GM19468 (cell line): ENCODE results near the gene VDR.
A peak's percentile ranks its signal among the peaks of the same experiment; 100 is the strongest.

Experiments
- ATAC-seq: cut with Tn5 transposase; IDR thresholded peaks from one replicate; pipeline ENCODE4 v1.9.1; 2021; ENCODE audit warnings: mild to moderate bottlenecking, moderate library complexity, moderate number of reproducible peaks; ENCODE audit not compliant: unreplicated experiment; ENCODE audit errors: extremely low read depth

The VDR gene

DNA sequence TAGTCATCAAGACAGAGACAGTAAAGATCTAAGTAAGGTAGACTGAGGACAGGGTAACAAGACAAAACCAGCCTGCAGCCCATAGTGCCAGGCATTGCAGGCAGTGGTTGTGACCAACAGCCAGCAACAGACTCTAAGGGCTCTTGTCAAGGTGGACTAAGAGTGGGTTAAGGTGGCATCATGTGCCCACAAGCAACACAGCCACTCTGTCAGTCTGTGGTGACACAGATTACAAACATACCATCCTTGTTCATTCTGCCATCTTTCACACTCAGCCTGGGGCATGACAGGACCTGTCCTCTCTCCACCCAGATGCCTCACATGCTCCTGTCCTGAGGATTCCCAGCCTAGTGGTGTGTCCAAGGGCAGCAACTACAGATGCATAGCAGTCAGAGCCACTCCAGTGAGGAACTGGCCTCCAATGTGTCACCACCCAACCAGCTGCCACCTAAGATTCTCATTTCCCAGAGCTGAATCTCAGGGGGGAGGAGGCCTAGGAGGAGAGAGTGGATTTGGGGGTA is 28.3 kb downstream of the VDR start:
- no peak for ATAC-seq

DNA sequence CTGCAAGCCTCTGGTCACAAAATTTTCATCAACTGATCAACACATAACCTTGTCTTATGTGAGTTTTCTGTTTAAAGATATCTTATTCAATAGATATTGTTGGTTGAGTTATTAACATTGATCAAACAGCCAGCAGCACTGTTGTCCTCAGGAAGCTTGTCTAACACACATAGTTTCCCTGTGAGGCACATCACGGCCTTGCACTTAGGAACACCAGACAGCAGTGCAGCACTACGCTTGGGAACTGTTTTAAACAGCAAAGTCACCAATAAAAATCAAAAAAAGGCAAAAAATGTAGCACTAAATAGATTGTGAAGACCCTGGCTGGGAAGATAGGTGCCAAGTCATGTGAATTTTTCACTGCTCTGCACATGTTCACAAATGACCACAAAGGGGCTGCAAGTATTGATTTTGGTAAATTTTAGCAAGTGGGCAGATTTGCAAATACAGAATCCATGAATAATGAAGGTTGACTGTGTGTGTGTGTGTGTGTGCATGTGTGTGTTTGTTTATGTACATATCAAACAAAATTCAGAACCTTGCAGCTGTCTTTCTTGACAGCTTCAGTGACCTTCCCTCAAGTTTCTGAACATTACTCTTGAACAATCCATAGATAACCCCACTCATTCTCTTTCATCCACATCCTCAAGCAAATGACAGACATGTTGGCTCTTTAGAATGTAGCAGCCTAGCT is 28.9 kb downstream of the VDR start:
- ATAC-seq = no peak

DNA sequence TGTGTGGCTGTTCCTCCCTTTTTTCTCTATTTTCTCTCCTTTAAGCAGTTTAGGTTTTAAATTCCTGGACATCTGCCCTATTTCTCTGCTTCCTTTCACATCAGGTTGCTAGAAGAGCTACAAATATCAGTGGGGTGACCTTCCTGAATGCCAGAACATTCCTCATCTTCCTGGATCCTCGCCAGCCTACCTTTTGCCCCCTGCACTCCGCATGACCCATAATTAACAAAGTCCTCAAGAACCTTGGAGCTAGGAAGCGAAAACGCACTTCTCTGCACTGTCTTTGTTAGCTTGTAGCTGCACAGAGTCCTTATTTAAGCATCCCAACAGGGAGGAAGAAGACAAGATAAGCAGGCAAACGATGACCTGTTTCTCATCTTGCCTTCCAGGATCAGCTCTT is 30.5 kb downstream of the VDR start:
- no peak for ATAC-seq

DNA sequence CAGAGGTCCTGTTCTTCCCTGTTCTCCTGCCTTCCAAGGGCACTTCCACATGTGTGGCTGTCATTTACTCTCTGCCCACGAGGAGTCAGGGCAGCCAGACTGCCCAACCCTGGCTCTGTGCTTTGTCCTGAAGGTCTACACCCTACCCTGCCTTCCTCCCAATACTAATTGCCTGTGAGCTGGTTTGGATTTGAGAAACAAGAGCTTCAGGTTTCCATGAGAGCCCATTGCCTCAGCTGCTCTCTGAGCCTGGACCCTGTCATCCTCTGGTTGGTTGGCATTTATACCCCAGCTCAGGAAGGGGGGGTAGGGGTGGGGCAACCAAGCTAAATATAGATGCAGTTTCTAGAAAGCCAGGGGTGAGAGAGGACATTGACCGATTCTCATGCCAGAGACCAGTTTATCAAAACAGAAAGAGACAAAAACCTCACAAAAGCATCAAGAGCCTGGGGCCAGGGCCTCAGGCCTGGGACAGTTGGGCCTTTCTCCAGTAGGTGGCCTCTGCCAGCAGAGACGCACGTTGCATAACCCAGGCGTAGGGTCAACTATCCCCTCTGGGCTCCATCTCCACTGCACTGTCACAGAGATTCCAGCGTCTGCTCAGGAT is 34.5 kb downstream of the VDR start:
- peak; percentile 20 for ATAC-seq

- peak; percentile 51 for ATAC-seq
Measured at GRCh38 chr12:47868552-47869031, 36.2 kb downstream of the VDR start.

GRCh38 chr12:47868041-47868440 is 36.8 kb downstream of the VDR start:
- ATAC-seq = no peak

GRCh38 chr12:47867495-47867941 is 37.3 kb downstream of the VDR start:
- ATAC-seq = no peak

GRCh38 chr12:47864646-47865235 is 40.1 kb downstream of the VDR start:
- ATAC-seq = no peak

DNA sequence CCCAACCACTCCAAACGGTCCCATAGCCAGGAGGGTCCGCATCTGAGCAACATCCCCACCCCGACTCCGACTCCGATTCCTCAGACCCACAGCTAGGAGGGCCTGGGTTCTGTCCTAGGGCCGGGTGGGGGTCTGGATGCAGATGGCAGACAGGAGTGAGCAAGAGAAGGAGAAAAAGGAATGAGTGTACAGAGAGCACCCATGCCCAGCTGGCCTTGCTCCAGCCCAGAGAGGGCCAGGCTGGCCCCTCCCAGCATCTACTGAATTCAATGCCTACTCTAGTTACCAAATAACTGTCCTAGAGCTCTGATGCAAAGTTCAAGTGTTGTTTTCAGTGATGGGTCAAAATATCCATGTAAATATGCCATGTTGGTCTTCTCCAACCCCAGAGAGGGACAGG is 40.8 kb downstream of the VDR start:
- no peak for ATAC-seq

DNA sequence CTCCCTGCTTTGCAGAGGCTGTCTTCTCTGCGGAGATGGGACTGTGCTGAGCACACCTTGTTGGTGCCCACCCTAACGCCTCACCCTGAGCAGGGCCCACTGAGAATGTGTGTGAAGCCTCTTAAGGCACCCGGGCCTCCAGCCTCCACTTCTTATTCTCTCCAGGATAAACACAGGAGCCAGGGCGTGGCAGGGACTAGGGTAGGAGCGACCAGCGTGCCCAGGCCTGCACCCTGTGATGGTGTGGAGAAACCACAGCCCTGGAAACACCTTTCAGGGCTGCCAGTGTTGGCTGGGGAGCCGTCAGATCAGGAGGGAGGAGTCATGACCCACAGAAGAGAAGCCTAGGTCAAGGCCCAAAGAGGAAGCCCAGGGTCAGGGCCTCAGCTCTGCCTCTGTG is 41.3 kb downstream of the VDR start:
- ATAC-seq = no peak

DNA sequence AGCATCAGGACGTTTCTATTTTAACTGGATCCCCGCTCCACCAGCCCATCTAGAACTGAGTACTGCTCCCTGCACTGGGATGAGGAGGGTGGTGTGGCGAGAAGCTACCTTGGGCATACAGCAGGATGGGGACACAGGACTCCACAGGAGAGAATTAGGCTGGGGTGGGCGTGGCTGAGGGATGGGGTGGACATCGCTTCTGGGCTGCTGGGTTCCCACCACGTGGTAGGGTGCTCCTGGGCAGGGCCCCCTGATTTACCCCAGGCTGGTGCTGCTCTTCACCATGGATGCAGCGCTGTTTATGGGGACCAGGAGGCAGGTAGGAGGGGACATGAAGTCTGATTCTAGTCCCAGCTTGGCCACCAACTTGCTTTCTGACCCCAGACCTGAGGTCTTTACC is 41.9 kb downstream of the VDR start:
- ATAC-seq = no peak

- no peak for ATAC-seq
Measured at GRCh38 chr12:47862167-47862750, 42.5 kb downstream of the VDR start.

DNA sequence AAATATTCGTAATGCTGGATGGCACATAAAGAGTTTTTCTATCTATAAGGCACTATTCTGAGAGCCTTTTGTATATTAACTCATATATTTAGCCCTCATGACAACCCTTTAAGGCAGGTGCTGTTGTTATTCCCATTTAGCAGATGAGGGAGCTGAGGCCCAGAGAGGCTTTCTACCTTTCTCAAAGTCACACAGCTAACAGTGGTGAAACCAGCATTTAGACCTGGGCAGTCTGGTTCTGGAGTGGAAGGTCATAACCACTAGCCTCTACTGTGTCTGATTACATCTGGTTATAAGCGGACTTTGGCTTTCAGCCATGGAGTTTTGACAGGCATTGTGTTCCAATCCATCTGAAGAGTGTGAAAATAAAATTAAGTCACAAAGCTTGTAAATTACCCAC is 43.9 kb downstream of the VDR start:
- ATAC-seq = no peak

DNA sequence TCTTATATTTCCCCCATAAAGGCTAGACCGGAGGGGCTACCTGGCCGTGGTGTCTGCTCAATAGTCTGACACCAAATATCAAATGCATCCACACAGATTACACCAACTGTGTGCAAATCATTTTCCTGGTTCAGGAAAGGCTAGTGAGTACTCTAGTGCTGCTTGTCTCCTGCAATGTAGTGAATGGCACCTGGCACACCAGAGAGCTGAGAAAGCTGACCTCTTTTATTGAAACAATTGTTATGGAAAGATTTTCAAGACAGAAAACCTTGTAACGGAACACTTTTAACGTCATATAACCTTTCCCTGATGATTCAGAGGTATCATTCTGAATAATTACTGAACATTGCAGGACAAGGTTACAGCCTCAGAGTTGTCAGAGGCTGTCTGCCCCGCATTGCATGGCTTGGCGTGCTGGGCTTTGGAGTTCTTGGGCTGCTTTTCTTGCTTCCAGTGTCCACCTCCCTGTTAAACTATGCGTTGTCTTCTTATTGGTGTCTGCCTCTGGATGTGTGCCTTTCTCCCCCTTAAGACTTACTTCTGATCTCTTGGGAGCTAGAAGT is 44.4 kb downstream of the VDR start:
- no peak for ATAC-seq

DNA sequence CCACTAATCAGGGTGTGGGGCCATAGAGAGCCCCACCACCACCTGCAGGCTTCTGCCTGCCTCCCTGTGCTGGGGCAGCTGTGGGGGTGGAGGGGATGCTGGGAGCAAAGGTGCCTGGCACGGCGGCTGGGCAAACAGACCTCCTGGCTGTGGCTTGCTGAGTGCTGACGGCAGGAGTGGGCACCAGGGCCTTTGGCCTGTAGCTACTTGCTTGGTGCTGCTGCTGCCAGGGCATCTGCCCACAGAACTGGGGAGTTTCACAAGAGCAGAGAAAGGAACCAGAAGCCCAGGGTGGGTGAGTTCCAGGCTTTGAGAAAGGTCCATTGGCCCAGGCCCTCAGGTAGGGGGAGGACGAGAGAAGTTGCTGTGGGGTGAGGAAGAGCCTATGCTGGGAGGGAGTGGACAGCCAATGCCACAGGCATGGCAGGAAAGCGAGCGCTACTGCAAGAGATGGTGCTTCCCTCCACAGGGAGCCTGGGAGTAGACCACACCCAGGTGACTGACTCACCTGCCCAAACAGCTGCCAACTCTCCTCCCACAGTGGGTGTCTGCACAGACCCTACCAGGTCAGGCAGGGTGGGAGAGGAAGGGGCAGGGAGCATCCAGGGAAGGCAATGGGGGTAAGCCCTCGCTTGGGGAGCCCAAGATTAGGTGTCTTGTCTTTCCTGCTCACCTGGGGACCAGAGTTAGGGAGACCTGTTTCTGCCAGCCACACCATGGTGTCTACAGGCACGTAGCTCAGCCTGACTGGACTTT is 46.1 kb downstream of the VDR start:
- no peak for ATAC-seq

DNA sequence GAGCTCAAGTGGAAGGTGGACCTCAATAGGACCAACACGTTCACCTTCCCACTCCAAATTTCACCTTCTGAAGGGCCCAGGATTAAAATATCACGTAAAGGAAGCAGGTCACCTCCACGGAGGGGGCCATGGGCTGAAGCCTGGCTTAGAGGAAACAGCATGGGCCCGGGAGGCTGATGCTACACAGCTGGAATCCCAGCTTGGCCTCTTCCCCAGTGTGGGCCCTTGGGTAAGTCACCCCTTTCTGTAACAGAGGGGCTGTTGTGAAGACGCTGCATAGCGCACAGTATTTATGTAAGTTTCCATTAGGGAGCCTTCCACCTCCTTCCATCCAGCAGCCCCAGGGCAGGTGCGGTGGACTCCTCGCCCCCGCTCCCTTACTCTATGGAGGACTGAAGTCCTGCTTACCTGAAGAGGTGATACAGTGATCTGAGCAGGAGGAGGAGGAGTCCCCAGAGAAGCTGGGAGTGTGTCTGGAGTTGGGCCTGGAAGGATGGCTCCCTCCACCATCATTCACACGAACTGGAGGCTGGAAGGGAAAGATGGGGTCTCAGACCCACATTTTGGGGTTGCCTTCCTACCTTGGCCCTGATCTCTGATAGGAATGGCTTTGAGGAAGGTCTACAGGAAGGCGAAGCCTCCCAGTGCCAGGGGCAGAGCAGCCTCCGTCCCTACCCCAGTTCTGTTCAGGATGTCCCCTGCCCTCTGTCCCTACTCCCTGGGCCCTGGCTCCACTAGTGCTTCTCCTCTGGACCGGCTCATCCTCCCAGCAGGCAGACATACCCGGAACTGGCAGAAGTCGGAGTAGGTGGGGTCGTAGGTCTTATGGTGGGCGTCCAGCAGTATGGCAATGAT is 47.8 kb downstream of the VDR start:
- no peak for ATAC-seq

GRCh38 chr12:47856094-47856493 is 48.7 kb downstream of the VDR start:
- ATAC-seq = no peak

GRCh38 chr12:47855502-47855901 is 49.3 kb downstream of the VDR start:
- ATAC-seq = no peak

DNA sequence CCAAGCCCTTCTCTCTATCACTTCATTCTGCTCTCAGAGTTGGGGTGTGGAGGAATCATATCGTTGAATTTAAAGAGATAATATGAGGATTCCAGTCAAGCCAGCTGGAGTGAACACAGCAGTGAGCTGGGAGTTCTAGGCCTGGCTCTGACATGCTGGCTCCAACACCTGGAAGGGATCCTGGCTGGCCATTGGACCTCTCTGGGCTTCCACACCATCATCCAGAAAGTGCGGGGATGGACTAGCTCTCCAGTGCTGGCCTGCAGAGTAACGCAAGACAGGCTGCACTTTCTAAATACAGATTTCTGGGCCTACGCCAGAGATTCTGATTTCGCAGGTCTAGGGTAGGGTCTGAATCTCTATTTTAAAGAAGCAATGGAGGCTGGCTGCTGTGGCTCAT is 50.3 kb downstream of the VDR start:
- ATAC-seq = no peak
